ENCODE data around the gene DNAJC21. TPM values are rescaled to one million over a fixed set of nuclear protein-coding genes. Genes with fewer than 3 reads are reported as not detected.

Gene DNAJC21
- total and polyA plus RNA-seq, 2 experiments from 2014 or later: 35.7 to 37.4 TPM

DNA sequence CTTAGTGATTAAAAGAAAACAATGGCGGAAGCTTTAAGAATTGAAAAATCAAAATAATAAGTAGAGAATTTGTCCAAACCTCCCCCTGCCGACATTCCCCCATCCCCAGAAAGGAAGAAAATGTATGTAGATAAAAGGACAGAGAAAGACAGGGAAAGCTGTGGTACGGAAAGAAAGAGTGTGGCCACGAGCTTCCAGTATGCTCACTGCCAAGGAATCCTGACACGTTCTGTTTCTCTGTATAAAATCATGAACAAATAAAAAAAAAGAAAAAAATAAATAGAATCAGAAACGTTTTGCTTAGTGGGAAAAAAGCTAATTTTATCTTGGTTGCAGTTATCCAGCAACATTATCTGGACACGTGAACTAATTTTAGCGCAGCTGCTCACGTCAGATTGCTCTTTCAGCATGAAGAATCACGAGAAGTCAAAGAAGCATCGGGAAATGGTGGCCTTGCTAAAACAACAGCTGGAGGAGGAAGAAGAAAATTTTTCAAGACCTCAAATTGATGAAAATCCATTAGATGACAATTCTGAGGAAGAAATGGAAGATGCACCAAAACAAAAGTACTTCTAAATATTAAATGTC lies 15.2 kb downstream of the DNAJC21 start (continued):
- TF ChIP-seq POLR2AphosphoS5 (IDR thresholded peaks at IDR 0.05; ENCODE audit: low read depth): no peak

DNA sequence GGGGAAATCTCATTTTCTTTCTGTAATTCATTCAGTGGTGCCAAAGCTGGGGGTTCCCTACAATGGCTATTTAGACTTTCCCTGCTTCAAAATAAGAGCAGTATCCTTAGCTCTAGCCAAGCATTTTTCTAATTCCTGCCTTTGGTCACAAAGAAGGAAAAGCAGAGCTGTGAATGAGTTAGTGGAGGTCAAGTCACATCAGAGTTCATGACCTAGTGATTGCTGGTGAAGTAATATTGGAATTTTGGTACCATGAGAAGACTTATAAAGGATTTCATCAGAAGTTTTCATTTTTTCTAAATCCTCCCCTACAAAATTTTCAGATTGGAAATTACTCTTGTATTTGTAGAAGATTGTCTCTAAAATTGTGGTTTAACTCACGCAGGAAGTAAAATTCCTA lies 28.0 kb downstream of the DNAJC21 start:
- H3K4me1 ChIP-seq (ENCODE audit: insufficient read depth): no peaks in the 10 kb centered on the region

More for the DNA sequence above, 28.0 kb downstream of the DNAJC21 start:
- no peaks in the 10 kb centered on the region for H4K20me1 ChIP-seq (replicated peaks; ENCODE audit: insufficient read depth)
- no peaks in the 10 kb centered on the region for H3K27me3 ChIP-seq (ENCODE audit: insufficient read depth)
- peak; percentile 26 for DNase-seq (ENCODE audit: low spot score)
- TF ChIP-seq JUNB (IDR thresholded peaks at IDR 0.05; ENCODE audit: unreplicated experiment): no peak
- TF ChIP-seq POLR2AphosphoS5 (IDR thresholded peaks at IDR 0.05; ENCODE audit: low read depth): no peak
- TF ChIP-seq ZNF331 (CRISPR knock-in tag; IDR thresholded peaks at IDR 0.05; ENCODE audit: low read depth): no peak
- no peak for TF ChIP-seq EZH2phosphoT487 (IDR thresholded peaks at IDR 0.05; ENCODE audit: unreplicated experiment)
- TF ChIP-seq, protein P1, sequence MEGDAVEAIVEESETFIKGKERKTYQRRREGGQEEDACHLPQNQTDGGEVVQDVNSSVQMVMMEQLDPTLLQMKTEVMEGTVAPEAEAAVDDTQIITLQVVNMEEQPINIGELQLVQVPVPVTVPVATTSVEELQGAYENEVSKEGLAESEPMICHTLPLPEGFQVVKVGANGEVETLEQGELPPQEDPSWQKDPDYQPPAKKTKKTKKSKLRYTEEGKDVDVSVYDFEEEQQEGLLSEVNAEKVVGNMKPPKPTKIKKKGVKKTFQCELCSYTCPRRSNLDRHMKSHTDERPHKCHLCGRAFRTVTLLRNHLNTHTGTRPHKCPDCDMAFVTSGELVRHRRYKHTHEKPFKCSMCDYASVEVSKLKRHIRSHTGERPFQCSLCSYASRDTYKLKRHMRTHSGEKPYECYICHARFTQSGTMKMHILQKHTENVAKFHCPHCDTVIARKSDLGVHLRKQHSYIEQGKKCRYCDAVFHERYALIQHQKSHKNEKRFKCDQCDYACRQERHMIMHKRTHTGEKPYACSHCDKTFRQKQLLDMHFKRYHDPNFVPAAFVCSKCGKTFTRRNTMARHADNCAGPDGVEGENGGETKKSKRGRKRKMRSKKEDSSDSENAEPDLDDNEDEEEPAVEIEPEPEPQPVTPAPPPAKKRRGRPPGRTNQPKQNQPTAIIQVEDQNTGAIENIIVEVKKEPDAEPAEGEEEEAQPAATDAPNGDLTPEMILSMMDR (conservative IDR thresholded peaks at IDR 0.05; ENCODE audit: low read depth in 2 of 2): no peak
- TF ChIP-seq CREB1 (CRISPR knock-in tag; IDR thresholded peaks at IDR 0.05; ENCODE audit: low read depth): no peak
- TF ChIP-seq, protein P2, sequence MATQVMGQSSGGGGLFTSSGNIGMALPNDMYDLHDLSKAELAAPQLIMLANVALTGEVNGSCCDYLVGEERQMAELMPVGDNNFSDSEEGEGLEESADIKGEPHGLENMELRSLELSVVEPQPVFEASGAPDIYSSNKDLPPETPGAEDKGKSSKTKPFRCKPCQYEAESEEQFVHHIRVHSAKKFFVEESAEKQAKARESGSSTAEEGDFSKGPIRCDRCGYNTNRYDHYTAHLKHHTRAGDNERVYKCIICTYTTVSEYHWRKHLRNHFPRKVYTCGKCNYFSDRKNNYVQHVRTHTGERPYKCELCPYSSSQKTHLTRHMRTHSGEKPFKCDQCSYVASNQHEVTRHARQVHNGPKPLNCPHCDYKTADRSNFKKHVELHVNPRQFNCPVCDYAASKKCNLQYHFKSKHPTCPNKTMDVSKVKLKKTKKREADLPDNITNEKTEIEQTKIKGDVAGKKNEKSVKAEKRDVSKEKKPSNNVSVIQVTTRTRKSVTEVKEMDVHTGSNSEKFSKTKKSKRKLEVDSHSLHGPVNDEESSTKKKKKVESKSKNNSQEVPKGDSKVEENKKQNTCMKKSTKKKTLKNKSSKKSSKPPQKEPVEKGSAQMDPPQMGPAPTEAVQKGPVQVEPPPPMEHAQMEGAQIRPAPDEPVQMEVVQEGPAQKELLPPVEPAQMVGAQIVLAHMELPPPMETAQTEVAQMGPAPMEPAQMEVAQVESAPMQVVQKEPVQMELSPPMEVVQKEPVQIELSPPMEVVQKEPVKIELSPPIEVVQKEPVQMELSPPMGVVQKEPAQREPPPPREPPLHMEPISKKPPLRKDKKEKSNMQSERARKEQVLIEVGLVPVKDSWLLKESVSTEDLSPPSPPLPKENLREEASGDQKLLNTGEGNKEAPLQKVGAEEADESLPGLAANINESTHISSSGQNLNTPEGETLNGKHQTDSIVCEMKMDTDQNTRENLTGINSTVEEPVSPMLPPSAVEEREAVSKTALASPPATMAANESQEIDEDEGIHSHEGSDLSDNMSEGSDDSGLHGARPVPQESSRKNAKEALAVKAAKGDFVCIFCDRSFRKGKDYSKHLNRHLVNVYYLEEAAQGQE (IDR thresholded peaks at IDR 0.05; ENCODE audit: unreplicated experiment): no peak
- TF ChIP-seq STAT1 (IDR thresholded peaks at IDR 0.05; ENCODE audit: unreplicated experiment): no peak
- no peak for TF ChIP-seq ZNF114 (CRISPR knock-in tag; IDR thresholded peaks at IDR 0.05)
- no peak for TF ChIP-seq NANOG (IDR thresholded peaks at IDR 0.05; ENCODE audit: borderline replicate concordance)
- no peaks in the 10 kb centered on the region for H3K9me2 ChIP-seq (ENCODE audit: insufficient read depth)
- no peak overlapping the region for H3K4me3 Mint-ChIP-seq
- no peak for ATAC-seq
- no peak overlapping the region; the same call in 1 of the 2 replicates for H3K27ac Mint-ChIP-seq
- no peaks in the 10 kb centered on the region for H3F3A ChIP-seq (replicated peaks; ENCODE audit: low read depth)
- H3K27ac ChIP-seq (ENCODE audit: low read depth): no peak overlapping the region
- H3K9me3 Mint-ChIP-seq: no peaks in the 10 kb centered on the region
- peaks cover 3% of the 10 kb centered on the region for H3K27me3 Mint-ChIP-seq (ENCODE audit: insufficient read depth, low read depth, poor library complexity)
- H3K4me1 Mint-ChIP-seq: no peaks in the 10 kb centered on the region
- H3K79me2 ChIP-seq (replicated peaks; ENCODE audit: insufficient read depth): no peaks in the 10 kb centered on the region; the same call in 1 of the 2 replicates
- H3K36me3 Mint-ChIP-seq (ENCODE audit: low read depth): peaks cover 23% of the 10 kb centered on the region
- no peak overlapping the region for H2AFZ ChIP-seq
- peaks cover 17% of the 10 kb centered on the region for H3K36me3 ChIP-seq (ENCODE audit: insufficient read depth)
- H3K4me2 ChIP-seq: no peak overlapping the region
- no peak overlapping the region for H3K4me3 ChIP-seq

Measured in GM23338 (cell line).